T-helper 1 cell treated with Interleukin-12 subunit alpha and Interleukin-12 subunit beta and Interleukin-4 antibody, amounts not matched to agents 30 μg/mL and 1 μg/mL, for 36 hours (primary cell): Measurements from ENCODE around the gene DOC2A.

ENCODE experiments used
- H3K27ac Mint-ChIP-seq: one replicate; pipeline ENCODE4 v1.8.0; 2021; ENCODE audit warnings: mild to moderate bottlenecking, mixed read lengths
- H3K27me3 Mint-ChIP-seq: one replicate; pipeline ENCODE4 v1.8.0; 2021; ENCODE audit warnings: low read depth, mixed read lengths
- H3K36me3 Mint-ChIP-seq: one replicate; pipeline ENCODE4 v1.8.0; 2021; ENCODE audit warnings: low read depth, mixed read lengths
- H3K4me1 Mint-ChIP-seq: one replicate; pipeline ENCODE4 v1.8.0; 2021; ENCODE audit warnings: low read depth, mixed read lengths
- H3K4me3 Mint-ChIP-seq: one replicate; pipeline ENCODE4 v1.8.0; 2021; ENCODE audit warnings: mild to moderate bottlenecking, moderate library complexity, mixed read lengths
- H3K9me3 Mint-ChIP-seq: one replicate; pipeline ENCODE4 v1.8.0; 2021; ENCODE audit warnings: mixed read lengths

The DOC2A gene

DNA sequence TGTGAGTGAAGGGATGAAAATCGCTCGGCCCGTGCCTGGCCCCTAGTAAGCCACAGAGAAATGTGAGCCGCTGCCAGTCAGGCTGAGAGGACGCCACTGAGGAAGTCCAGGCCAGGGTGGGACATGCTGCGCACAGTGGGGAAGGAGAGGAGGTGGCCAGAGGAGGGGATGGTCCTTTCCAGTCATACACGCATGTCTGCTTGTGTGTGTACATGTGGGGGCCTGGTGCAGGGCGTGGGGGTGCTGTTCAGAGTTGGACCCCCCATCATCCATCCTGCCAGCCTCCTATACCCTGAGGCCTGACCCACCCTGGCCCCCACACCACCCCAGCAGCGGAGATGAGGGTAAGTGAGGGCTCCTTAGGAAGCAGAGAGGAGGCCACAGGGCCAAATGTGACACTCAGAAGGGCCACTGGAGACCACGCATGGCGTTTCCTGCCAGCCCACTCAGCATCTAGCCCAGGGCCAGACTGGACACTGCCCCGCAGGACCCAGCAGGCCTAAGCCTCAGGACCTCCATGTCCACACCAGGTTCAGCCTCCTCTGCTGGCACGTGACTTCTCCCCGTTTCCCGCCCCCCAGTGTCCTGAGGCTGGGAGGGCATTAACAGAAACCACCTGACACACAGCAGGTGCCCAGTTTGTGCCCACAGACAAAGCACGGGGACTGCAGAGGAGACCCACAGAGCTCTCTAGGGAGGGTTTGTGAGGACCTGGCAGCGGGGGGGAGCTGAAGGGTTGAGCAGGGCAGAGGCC lies 7.0 kb downstream of the DOC2A start:
- no peak overlapping the region for H3K4me3 Mint-ChIP-seq
- peaks cover 6% of the 10 kb centered on the region for H3K4me1 Mint-ChIP-seq
- peaks cover 3% of the 10 kb centered on the region for H3K27me3 Mint-ChIP-seq
- peaks cover 19% of the 10 kb centered on the region for H3K36me3 Mint-ChIP-seq
- H3K27ac Mint-ChIP-seq, result no peak overlapping the region
- no peaks in the 10 kb centered on the region for H3K9me3 Mint-ChIP-seq

GRCh38 chr16:30002614-30003346 lies 8.0 kb downstream of the DOC2A start:
- Mint-ChIP-seq H3K4me1 (peaks cover 11% of the 10 kb centered on the region), H3K36me3 (peaks cover 19% of the 10 kb centered on the region), H3K9me3 (no peaks in the 10 kb centered on the region), H3K27ac (peak overlapping the region; percentile 13), H3K27me3 (no peaks in the 10 kb centered on the region), H3K4me3 (no peak overlapping the region)

DNA sequence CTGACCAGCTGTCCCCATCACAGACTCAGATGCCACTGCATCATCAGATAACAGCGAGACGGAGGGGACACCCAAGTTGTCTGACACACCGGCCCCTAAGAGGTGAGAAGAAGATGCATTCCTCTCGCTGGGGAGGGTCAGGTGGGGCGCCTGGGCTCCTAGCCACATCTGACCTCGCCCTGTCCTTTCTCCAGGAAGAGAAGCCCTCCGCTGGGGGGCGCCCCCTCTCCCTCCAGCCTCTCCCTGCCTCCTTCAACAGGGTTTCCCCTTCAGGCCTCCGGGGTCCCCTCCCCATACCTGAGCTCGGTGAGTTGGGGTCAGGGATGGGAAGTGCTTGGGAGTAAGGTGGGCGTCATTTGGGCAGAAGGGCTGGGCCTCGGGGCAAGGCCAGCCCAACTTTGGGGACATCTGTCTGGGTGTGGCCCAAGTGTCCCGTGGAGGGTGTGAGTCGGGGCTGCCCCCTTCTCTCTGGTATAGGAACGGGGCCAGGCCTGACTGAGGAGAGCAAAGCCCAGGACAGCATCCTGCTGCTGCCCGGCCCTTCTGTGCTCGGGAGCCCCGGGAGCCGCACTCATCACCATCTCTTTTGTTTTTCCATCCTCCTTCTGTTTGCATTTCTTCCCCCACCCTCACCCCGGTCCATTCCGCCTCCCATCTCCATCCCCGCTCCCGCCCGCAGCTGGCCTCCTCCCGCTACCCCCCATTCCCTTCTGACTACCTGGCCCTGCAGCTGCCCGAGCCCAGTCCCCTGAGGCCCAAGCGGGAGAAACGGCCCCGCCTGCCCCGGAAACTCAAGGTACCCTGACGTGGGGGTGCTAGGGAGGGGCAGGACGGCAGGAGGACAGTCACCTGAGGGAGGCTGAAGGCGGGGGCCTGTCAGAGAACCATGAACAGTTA lies 9.8 kb downstream of the DOC2A start:
- Mint-ChIP-seq H3K27ac (no peak overlapping the region), H3K27me3 (no peaks in the 10 kb centered on the region), H3K4me3 (no peak overlapping the region), H3K9me3 (no peaks in the 10 kb centered on the region), H3K36me3 (peaks cover 26% of the 10 kb centered on the region), H3K4me1 (peaks cover 16% of the 10 kb centered on the region)

DNA sequence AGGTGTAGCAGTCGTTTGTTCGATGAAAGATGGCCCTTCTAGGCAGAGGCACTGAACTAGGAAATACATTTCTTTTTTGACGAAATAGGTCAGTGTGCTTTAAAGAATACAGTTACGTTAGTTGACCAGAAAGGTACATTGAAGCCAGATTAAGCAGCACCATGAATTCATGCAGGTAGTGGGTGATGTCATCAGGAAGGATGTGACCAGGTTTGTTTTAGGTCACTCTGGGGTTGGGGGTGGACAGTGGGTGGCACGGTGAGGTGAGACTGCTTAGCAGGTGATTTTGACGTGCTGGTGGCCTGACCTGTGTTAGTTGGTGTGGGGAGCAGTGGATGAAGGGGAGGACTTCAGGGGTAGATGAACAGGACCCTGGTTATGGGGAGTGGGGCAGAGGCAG lies 11.2 kb downstream of the DOC2A start:
- no peaks in the 10 kb centered on the region for H3K27me3 Mint-ChIP-seq
- H3K36me3 Mint-ChIP-seq, result peaks cover 26% of the 10 kb centered on the region
- no peaks in the 10 kb centered on the region for H3K9me3 Mint-ChIP-seq
- peaks cover 20% of the 10 kb centered on the region for H3K4me1 Mint-ChIP-seq
- H3K27ac Mint-ChIP-seq, result no peak overlapping the region
- no peak overlapping the region for H3K4me3 Mint-ChIP-seq

DNA sequence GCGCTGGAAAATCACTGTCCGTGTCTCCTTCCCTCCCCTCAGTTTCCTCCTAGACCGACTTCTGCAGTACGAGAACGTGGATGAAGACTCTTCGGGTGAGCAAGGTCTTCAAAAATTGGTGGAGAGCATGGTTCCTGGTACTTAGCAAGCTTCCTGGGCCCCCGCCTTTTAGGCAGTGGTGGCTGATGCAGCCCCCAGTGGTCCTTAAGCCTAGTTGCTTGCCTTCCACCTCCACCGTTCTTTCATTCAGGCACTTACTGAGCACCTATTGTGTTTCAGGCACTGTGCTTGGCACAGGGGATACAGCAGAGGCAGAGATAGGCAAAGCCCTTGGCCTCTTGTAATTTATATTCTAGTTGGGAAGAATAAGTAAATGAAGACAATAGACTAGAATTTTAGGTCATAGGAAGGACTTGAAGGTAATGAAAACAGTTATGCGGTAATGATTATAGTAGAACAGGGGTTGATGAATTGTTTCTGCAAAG lies 14.0 kb downstream of the DOC2A start:
- H3K27me3 Mint-ChIP-seq, result no peaks in the 10 kb centered on the region

DNA sequence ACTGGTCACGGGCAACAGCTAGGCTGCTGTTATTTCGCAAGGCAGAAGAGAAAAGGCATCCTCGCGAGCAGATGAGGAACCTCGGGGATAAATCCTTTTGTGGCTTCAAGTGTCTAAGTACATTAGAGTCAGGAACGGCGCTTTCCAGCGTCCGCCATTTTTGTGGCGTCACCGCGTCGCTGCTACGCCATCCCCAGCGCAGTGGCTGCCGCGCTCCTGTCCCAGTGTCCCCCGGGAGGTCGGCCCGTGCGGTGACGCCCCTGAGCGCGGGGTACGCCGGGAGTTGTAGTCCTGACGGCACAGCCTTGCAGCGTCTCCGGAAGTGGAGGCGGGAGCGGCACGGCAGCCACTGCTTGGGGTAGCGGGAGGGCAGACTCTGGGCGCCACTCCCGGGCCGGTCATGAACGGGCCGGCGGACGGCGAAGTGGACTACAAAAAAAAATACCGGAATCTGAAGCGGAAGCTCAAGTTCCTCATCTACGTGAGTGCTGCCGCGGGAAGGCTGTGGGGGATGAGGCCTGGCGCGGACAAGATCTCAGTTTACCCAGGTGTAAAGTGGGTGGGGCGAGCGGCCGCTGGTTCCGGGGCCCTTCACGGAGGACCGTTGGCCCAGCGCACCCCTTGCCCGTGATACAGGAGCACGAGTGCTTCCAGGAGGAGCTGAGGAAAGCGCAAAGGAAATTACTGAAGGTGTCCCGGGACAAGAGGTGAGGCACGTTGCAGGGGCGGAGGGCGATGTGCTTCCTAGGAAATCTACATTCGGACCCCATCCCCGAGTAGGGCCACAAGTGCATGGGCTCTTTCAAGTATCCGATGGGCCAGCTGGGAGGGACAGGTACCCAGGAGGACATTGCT lies 14.7 kb downstream of the DOC2A start, which contains the start of gene INO80E:
Gene INO80E (plus strand): TSS at position 331 of the 855 bp plus-strand sequence. CDS start 70 bp downstream, at position 401.
- no peaks in the 10 kb centered on the region for H3K9me3 Mint-ChIP-seq
- H3K27me3 Mint-ChIP-seq, result no peaks in the 10 kb centered on the region
- peaks cover 29% of the 10 kb centered on the region for H3K4me1 Mint-ChIP-seq

More for the DNA sequence above, 14.0 kb downstream of the DOC2A start:
- Mint-ChIP-seq H3K27ac (peak overlapping the region; percentile 98), H3K4me1 (peaks cover 29% of the 10 kb centered on the region), H3K9me3 (no peaks in the 10 kb centered on the region), H3K36me3 (peaks cover 26% of the 10 kb centered on the region), H3K4me3 (peak overlapping the region; percentile 99)

GRCh38 chr16:29995324-29995910 lies 15.4 kb downstream of the DOC2A start, which contains the start of gene HIRIP3:
Gene HIRIP3 (minus strand): TSS chr16:29995617. CDS start chr16:29995605, 12 bp downstream.
- Mint-ChIP-seq H3K4me1 (peaks cover 29% of the 10 kb centered on the region), H3K27ac (peak within 1 kb of the TSS; percentile 98), H3K9me3 (no peaks in the 10 kb centered on the region), H3K27me3 (no peaks in the 10 kb centered on the region), H3K4me3 (peak within 1 kb of the TSS; percentile 99), H3K36me3 (peaks cover 30% of the 10 kb centered on the region)

More for the DNA sequence above, 14.7 kb downstream of the DOC2A start, which contains the start of gene INO80E:
- Mint-ChIP-seq H3K36me3 (peaks cover 30% of the 10 kb centered on the region), H3K4me3 (peak within 1 kb of the TSS; percentile 99), H3K27ac (peak within 1 kb of the TSS; percentile 98)

DNA sequence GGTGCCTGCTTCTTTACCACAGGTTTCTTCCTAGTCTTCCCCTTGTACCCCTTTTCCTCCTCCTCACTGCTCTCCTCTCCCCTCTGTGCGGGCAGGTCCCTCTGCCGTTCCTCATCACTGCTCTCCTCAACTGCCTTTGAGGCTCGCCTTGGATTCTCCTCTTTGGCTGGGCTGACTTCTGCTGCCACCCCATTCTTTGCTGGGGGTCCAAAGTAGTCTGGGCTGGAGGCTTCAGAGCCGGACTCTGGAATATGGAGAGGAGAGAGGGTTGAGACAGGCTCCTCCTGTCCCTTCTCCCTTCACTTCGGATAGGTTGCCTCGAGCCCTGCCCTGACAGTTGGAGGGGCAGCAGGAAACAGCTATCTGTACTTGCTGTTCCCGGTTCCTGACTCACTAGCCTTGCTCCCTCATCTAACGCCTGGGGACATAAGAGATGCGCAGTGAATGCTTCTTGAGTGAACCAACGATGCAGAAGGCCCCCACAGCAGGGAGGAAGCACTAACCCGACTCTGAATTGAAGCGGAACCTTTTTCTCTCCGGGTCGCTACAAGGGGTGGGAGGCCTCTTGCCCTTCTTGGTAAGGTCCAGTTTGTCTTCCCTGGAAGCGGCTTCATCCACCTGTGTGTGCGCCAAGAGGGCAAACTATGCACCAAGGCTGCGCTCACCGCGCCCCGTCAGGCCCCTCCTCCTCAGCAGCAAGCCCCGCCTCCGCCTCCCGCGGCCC lies 16.1 kb downstream of the DOC2A start:
- peak overlapping the region; percentile 99 for H3K4me3 Mint-ChIP-seq
- no peaks in the 10 kb centered on the region for H3K27me3 Mint-ChIP-seq
- H3K4me1 Mint-ChIP-seq, result peaks cover 28% of the 10 kb centered on the region
- H3K27ac Mint-ChIP-seq, result peak overlapping the region; percentile 98
- H3K9me3 Mint-ChIP-seq, result no peaks in the 10 kb centered on the region
- H3K36me3 Mint-ChIP-seq, result peaks cover 30% of the 10 kb centered on the region

- Mint-ChIP-seq H3K4me1 (peaks cover 23% of the 10 kb centered on the region), H3K27me3 (no peaks in the 10 kb centered on the region), H3K36me3 (peaks cover 28% of the 10 kb centered on the region), H3K27ac (peak overlapping the region; percentile 98), H3K4me3 (peak overlapping the region; percentile 99), H3K9me3 (no peaks in the 10 kb centered on the region)
These were observed 16.8 kb downstream of the DOC2A start for GRCh38 chr16:29993903-29994599.

DNA sequence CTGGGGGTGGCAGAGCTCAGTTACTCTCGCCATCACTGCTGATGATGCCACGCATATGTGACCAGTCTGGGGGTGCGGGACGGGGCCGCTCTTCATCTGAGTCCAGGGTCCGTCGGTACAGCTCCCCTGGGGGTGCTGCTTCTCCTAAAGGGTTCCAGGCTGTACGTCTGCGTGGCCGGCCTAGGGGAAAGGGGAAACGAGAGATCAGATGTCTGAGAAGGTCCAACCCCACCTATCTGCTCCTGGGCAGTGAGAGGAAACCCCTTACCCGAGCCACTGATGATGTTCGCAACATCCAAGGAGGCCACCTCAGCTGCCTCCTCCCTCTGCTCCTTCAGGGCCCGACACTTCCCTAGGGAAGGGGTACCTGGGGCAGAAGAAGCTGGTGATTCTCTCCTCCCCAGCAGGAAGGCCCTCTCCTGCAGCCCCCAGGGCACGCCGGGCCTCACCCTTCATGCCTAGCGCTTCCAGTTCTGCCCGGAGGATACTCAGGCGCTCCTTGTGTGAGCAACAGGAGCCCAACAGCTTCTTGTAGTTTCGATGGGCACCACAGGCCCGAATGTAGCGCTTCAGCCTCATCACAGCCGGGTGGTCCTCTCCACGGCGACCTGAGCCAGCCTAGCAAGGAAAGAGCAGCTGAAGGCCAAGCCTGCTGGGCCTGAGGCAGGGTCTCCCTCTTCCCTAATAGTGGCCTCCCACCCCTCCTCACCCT lies 17.5 kb downstream of the DOC2A start:
- peaks cover 29% of the 10 kb centered on the region for H3K36me3 Mint-ChIP-seq
- H3K9me3 Mint-ChIP-seq, result no peaks in the 10 kb centered on the region
- no peak overlapping the region for H3K27ac Mint-ChIP-seq

DNA sequence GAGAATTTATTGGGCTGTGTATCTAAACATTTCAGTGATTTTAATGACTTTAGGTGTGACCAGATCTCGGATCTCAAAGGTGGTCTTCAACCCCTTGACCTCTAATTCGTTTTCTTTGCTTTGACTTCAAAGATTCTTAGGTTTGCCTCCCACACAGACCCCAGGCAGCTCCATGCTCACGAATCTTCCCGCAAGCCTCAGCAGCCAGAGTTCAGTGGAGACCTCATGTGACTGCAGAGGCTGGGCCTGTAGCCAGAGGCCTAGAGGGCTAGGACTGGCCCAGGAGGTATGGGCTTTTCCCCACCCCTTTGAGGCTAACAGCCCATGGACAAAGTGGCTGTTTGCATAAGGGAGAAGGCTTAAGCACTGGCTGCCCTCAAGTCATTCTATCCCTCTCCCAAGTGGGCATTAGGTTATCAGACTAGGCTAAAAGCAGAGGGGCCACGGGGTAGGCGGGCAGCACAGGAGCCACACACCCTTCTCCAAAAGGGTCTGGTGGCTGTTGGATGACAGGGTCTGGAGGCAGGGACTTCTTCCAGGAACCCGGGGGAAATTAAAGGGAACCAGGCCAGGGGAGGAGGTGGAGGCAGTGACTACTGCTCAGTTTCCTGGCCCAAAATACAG lies 18.4 kb downstream of the DOC2A start:
- Mint-ChIP-seq H3K9me3 (no peaks in the 10 kb centered on the region), H3K36me3 (peaks cover 34% of the 10 kb centered on the region), H3K27me3 (no peaks in the 10 kb centered on the region), H3K4me1 (peaks cover 18% of the 10 kb centered on the region), H3K4me3 (peak overlapping the region; percentile 28), H3K27ac (peak overlapping the region; percentile 57)

More for the DNA sequence above, 17.5 kb downstream of the DOC2A start:
- Mint-ChIP-seq H3K27me3 (no peaks in the 10 kb centered on the region), H3K4me3 (peak overlapping the region; percentile 99), H3K4me1 (peaks cover 21% of the 10 kb centered on the region)
